Neural crest cell (in vitro differentiated cells): Measurements from ENCODE around the gene DOCK11. TPM values are rescaled to one million over a fixed set of nuclear protein-coding genes. Genes with fewer than 3 reads are reported as not detected.
A peak's percentile ranks its signal among the peaks of the same experiment; 100 is the strongest.

Source experiments
- DNase-seq: peaks from one replicate; pipeline ENCODE4 v3.0.0; 2021; ENCODE audit warnings: low read depth, mixed read lengths, low spot score
- H3K27ac Mint-ChIP-seq: one replicate; pipeline ENCODE4 v1.8.0; 2021; ENCODE audit warnings: mild to moderate bottlenecking, mixed read lengths; ENCODE audit not compliant: unreplicated experiment
- H3K27me3 Mint-ChIP-seq: 2 replicates; pipeline ENCODE4 v1.8.0; 2021; ENCODE audit warnings: low read depth, mild to moderate bottlenecking, mixed read lengths
- H3K36me3 Mint-ChIP-seq: 2 replicates; pipeline ENCODE4 v1.8.0; 2021; ENCODE audit warnings: low read depth, mild to moderate bottlenecking, mixed read lengths
- H3K4me1 Mint-ChIP-seq: 2 replicates; pipeline ENCODE4 v1.8.0; 2021; ENCODE audit warnings: mixed read lengths
- H3K4me3 Mint-ChIP-seq: one replicate; pipeline ENCODE4 v1.8.0; 2021; ENCODE audit warnings: mild to moderate bottlenecking, mixed read lengths
- H3K9me3 Mint-ChIP-seq: 2 replicates; pipeline ENCODE4 v1.8.0; 2021; ENCODE audit warnings: mixed read lengths
- CTCF ChIP-seq: fragments of 200-600 bp; sonication (generic); conservative IDR thresholded peaks from 2 replicates; pipeline ENCODE4 v1.5.0; 2021; ENCODE audit warnings: antibody characterized with exemption, mild to moderate bottlenecking
- total RNA-seq: library from RNA; stranded (reverse); gene quantifications from 2 replicates; pipeline ENCODE4 v1.2.1, GENCODE V29; 2021

DOCK11 gene
- total RNA-seq, 1 donor from 2014 or later, result 14.6 TPM

DNA sequence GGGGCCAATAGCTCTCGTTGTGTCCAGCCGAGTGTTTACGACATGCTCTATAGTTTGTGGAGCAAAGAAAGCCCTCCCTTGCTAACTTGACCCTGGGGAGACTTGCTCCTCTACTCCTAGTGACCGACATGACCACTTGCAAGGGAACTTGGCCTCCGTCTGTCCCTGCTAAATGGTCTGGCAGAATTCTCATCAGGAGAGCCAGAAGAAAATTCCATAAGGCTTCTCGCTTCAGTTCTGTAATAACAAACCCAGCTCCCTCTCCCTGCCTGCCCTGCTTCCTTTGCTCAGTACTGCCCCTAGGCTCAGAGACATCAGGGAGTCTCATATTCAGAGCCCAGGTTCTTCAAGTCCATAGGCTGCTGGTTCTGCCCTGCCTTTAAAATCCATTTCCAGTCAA, 13.0 kb downstream of the DOCK11 start:
- no peak for TF ChIP-seq CTCF
- DNase-seq, result no peak

GRCh38 chrX:118510111-118510510, 14.5 kb downstream of the DOCK11 start:
- Mint-ChIP-seq H3K27ac (no peak overlapping the region), H3K9me3 (peaks cover 10% of the 10 kb centered on the region), H3K4me3 (no peak overlapping the region), H3K36me3 (peaks cover 11% of the 10 kb centered on the region), H3K27me3 (no peaks in the 10 kb centered on the region), H3K4me1 (no peaks in the 10 kb centered on the region)
- TF ChIP-seq CTCF, result no peak
- no peak for DNase-seq

More for the DNA sequence above, 13.0 kb downstream of the DOCK11 start:
- Mint-ChIP-seq H3K4me1 (no peaks in the 10 kb centered on the region), H3K4me3 (no peak overlapping the region), H3K27me3 (no peaks in the 10 kb centered on the region), H3K9me3 (peaks cover 7% of the 10 kb centered on the region), H3K27ac (peak overlapping the region; percentile 84), H3K36me3 (peaks cover 7% of the 10 kb centered on the region)

DNA sequence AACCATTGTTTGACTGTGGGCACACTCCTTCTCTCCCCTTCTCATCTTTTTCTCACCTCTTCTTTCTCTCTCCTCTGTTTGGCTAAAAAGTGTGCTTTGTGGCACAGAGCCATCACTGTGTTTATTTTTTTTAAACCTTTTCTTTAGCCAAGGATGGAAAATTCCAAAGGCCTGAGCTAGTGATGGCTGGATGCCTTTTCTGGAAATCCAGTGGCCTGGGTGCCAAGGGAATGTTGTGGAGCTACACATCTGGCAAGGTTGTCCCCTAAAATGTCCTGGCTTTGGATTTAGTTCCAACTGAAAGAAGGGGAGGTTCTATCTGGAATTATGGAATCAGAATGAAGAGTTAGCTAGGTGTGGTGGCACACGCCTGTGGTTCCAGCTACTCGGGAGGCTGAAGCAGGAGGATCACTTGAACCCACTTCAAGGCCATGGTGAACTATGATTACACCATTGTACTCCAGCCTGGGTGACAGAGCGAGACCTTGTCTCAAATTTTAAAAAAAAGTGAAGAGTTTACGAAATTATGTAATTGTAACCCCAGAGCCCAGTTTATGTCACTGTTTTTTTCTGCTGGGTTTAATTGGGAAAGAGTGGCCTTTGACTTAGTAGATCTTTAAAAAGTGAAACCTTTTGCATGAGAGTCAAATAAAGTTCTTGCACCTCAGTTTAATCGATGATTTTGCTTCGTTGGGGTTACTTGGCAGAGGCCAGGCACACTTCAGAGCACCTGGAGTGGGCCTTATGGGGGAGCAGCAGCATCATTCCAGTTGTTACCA, 17.7 kb downstream of the DOCK11 start:
- no peaks in the 10 kb centered on the region for H3K4me1 Mint-ChIP-seq
- no peak overlapping the region for H3K4me3 Mint-ChIP-seq
- H3K27ac Mint-ChIP-seq, result no peak overlapping the region

GRCh38 chrX:118519411-118520215, 24.0 kb downstream of the DOCK11 start:
- Mint-ChIP-seq H3K4me1 (no peaks in the 10 kb centered on the region), H3K4me3 (no peak overlapping the region), H3K27ac (no peak overlapping the region), H3K9me3 (peaks cover 6% of the 10 kb centered on the region), H3K27me3 (no peaks in the 10 kb centered on the region), H3K36me3 (peaks cover 1% of the 10 kb centered on the region)
- TF ChIP-seq CTCF, result no peak
- no peak for DNase-seq

More for the DNA sequence above, 17.7 kb downstream of the DOCK11 start:
- TF ChIP-seq CTCF, result no peak
- no peaks in the 10 kb centered on the region for H3K27me3 Mint-ChIP-seq
- peaks cover 11% of the 10 kb centered on the region for H3K36me3 Mint-ChIP-seq
- no peak for DNase-seq
- H3K9me3 Mint-ChIP-seq, result peaks cover 10% of the 10 kb centered on the region

- no peaks in the 10 kb centered on the region for H3K36me3 Mint-ChIP-seq
- no peak for DNase-seq
- H3K27ac Mint-ChIP-seq, result no peak overlapping the region
- H3K27me3 Mint-ChIP-seq, result no peaks in the 10 kb centered on the region
- no peak overlapping the region for H3K4me3 Mint-ChIP-seq
- H3K9me3 Mint-ChIP-seq, result peaks cover 7% of the 10 kb centered on the region
- no peaks in the 10 kb centered on the region for H3K4me1 Mint-ChIP-seq
- no peak for TF ChIP-seq CTCF
Measured at GRCh38 chrX:118520216-118521206, 24.9 kb downstream of the DOCK11 start.
